Choroid plexus epithelial cell (primary cell): ENCODE data around the gene ABI3.

ENCODE experiments used
- DNase-seq: peaks from one replicate; pipeline ENCODE4 v3.0.0-alpha.2; 2010; ENCODE audit warnings: low read depth
- H3K4me3 ChIP-seq: 2 replicates; pipeline ENCODE4 v1.5.1; 2011; ENCODE audit warnings: low read depth, mild to moderate bottlenecking, control low read depth, low read length, moderate library complexity
- TF ChIP-seq, protein P1 (sequence below): conservative IDR thresholded peaks from 2 replicates; pipeline ENCODE4 v1.5.1; 2011; ENCODE audit warnings: low read depth, mild to moderate bottlenecking, control low read depth, inconsistent platforms, low read length, moderate library complexity

Gene ABI3

GRCh38 chr17:49230636-49231562, 20.4 kb downstream of the ABI3 start, which contains the start of gene PHOSPHO1:
Gene PHOSPHO1, minus strand, starts transcription at chr17:49230787. Its CDS starts 4,096 bp downstream, at chr17:49226691.
- TF ChIP-seq, protein P1, sequence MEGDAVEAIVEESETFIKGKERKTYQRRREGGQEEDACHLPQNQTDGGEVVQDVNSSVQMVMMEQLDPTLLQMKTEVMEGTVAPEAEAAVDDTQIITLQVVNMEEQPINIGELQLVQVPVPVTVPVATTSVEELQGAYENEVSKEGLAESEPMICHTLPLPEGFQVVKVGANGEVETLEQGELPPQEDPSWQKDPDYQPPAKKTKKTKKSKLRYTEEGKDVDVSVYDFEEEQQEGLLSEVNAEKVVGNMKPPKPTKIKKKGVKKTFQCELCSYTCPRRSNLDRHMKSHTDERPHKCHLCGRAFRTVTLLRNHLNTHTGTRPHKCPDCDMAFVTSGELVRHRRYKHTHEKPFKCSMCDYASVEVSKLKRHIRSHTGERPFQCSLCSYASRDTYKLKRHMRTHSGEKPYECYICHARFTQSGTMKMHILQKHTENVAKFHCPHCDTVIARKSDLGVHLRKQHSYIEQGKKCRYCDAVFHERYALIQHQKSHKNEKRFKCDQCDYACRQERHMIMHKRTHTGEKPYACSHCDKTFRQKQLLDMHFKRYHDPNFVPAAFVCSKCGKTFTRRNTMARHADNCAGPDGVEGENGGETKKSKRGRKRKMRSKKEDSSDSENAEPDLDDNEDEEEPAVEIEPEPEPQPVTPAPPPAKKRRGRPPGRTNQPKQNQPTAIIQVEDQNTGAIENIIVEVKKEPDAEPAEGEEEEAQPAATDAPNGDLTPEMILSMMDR, result no peak
- H3K4me3 ChIP-seq, result peak within 1 kb of the TSS; percentile 85
- DNase-seq, result peak; percentile 85

DNA sequence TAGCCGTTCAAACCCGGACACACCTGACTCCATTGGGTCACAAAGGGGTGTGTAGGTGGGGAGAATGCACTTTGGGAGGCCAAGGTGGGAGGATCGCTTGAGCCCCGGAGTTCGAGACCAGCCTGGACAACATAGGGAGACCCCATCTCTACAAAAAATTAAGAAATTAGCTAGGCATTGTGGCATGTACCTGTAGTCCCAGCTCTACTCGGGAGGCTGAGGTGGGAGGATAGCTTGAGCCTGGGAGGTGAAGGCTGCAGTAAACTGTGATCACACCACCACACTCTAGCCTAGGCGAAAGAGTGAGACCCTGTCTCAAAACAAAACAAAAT, 21.0 kb downstream of the ABI3 start:
- no peak overlapping the region for H3K4me3 ChIP-seq
- no peak for DNase-seq
- TF ChIP-seq, protein P1, result no peak

- TF ChIP-seq, protein P1, result no peak
- no peak for DNase-seq
- no peak overlapping the region for H3K4me3 ChIP-seq
Measured at GRCh38 chr17:49234509-49235080, 24.1 kb downstream of the ABI3 start.

DNA sequence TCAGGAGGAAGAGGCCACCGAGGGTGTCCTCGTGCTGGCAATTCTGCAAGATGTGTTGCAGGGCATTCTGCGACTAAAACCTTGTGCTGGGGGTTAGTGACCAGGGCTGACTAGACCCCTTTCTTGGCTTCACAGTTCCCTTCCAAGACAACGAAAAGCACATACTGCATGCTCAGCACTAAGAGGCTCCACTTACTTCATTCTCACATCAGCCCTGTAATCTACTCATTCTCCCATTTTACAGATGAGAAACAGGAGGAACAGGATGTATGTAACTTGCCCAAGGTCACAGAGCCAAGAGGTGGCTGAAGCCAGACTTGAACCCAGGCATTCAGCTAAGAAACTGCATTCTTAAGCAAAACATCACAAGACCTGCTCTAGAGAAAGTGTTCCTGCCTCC, 25.4 kb downstream of the ABI3 start:
- no peak for DNase-seq
- TF ChIP-seq, protein P1, result no peak
- no peak overlapping the region for H3K4me3 ChIP-seq

- TF ChIP-seq, protein P1, result no peak
- no peak for DNase-seq
- H3K4me3 ChIP-seq, result no peak overlapping the region
Measured at GRCh38 chr17:49239963-49240362, 29.5 kb downstream of the ABI3 start.

DNA sequence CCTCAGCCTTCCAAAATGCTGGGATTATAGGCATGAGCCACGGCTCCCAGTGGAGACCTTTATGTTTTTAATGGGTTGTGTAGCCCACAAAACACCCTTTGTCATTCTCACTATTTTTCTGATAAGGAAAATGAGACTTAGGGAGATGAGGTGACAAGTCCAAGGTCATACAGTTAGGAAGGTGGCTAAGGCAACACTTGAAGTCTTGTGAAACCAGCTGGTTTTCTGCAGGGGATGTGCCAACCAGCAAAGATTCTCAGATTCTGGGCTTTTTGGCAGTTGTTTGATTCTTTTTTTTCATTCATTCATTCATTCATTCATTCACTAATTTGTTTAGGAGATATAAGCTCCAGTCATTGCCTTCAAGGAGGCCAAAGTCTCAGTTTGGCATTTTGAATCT, 30.1 kb downstream of the ABI3 start:
- no peak for DNase-seq
- TF ChIP-seq, protein P1, result no peak
- H3K4me3 ChIP-seq, result no peak overlapping the region
